Inflammatory macrophage treated with lipopolysaccharide for 1 hour (primary cell): Measurements from ENCODE around the gene UTY.

ENCODE experiments used
- DNase-seq, 2 donors: peaks; one replicate each; pipeline ENCODE4 v3.0.0-alpha.2; 2020 to 2022

Gene UTY

DNA sequence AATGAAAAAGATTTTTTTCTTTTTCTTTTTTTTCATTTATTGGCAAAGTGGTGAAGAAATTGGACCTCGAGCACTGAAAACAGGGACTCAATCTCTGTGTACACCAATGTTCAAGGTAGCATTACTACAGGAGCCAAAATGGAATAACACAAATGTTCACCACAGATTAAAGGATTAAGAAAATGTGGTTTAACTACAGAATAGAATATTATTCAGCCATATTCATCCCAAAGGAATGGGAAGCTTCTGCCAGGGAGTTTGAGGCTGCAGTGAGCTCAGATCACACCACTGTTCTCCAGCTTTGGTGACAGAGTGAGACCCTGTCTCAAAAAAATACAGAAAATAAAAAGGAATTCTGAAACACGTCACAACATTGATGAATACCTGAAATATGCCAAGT, 81.0 kb downstream of the UTY start:
- DNase-seq = no peak

DNA sequence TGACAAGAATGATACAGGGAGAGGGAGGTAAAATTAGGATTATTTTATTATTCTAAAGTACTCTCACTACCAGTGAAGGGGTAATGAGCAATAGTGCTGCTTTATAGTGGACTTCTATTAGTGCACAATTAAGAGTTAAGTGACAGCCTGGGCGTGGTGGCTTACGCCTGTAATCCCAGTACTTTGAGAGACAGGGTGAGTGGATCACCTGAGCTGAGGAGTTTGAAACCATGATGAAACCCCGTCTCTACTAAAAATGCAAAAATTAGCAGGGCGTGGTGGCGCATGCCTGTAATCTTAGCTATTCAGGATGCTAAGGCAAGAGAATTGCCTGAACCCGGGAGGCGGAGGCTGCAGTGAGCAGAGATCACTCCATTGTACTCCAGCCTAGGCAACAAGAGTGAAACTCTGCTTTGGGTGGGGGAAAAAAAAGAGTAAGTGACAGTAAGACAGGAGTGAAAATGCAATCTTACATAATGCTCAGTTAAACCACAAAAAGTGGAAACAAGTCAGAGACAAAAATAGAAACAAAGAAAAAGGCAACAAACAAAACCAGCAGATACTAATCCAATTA, 98.6 kb downstream of the UTY start:
- peak; percentile 6 to 8 for DNase-seq

DNA sequence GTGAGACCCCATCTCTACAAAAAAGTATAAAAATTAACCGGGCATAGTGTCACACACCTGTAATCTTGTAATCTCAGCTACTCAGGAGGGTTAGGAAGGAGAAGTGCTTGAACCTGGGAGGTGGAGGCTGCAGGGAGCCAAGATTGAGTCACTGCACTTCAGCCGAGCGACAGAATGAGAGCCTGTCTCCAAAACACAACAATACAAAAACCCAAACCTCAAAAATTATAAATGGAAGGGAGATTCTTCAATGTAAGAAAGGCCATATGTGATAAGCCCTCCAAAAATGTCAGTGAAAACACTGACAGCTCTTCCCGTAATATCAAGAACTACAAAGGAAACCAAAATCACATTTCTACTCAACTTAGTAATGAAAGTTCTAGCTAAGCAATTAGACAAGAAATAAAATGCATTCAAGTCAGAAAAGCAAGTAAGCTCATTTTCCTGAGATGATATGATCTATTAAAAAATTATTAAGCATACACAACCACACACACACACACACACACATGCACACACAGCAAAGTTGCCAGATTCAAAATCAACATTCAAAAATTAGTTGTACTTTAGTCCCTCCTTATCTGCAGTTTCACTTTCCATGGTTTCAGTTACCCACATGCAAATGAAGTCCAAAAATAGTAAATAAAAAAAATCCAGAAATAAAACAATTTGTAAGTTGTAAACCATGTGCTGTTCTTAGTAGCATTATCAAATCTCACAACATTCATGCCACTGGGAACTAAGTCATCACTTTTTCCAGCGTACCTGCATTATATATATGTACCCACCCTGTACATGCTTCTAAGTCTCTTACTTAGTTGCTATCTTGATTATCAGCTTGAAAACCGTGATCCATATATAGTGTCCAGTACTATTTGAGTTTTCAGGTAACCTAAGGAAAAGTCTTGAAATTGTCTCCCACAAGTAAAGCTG, 108.7 kb downstream of the UTY start:
- DNase-seq = no peak

DNA sequence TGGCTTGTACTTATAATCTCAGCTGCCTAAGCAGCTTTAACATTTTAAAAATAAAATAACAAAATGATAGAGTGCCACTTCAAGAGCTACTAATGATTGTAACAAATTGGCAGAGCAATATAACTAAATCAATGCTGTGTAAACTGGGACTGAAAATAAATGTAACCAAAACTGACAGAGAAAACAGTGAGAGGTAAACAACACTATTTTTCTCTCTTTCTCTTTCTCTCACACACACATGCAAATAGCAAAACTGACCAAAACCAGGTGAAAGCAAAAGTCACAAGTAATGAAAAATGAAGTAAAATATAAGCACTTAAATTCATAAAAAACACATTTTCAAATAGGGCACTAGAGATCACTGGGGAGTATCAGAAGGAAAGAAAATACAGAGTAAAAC, 109.6 kb downstream of the UTY start:
- no peak for DNase-seq

DNA sequence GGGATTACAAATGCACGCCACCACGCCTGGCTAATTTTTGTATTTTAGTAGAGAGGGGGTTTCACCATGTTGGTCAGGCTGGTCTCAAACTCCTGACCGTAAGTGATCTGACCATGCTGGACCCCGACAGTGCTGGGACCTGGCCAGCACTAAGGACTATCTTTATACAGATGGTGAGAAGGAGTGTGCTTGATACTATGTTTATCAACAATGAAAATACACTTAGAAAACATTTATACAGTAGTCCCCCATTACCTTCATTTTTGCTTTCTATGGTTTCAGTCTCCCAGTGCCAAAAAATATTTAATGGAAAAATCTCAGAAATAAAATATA, 111.4 kb downstream of the UTY start:
- DNase-seq = no peak

DNA sequence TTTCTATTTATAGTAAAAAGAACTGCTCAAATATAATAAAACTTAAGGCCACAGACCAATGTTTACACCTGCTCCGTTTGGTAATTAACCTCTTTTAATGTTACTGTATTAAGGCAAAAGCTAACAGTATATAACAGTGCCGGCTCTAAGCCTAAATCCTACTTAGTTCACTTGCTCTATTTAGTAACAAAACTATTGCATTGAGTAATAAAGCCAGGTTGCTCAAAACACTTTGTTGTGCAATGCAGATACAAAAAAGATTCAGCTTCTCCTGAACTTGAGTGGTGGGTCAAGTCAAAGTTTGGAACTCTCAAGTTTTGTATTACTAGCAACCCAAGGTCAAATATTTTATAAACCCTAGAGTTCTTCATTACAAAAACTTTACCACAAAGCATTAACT, 116.2 kb downstream of the UTY start:
- DNase-seq = peak; percentile 49 to 70

DNA sequence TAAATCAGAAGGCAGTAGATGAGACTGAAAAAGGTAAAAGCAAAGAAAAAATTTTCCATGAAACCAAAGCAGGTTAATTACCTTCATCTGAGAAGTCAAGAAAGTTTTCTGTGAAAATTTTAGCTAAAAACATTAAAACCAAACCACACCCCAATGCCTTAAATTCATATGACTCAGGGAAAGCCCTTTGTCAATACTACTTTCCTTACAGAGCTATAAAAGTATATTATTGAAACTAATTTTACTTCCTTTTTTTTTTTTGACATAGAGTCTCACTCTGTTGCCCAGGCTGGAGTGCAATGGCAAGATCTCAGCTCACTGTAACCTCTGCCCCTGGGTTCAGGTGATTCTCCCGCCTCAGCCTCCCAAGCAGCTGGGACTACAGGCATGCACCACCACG, 117.2 kb downstream of the UTY start:
- peak; percentile 36 to 50 for DNase-seq

DNA sequence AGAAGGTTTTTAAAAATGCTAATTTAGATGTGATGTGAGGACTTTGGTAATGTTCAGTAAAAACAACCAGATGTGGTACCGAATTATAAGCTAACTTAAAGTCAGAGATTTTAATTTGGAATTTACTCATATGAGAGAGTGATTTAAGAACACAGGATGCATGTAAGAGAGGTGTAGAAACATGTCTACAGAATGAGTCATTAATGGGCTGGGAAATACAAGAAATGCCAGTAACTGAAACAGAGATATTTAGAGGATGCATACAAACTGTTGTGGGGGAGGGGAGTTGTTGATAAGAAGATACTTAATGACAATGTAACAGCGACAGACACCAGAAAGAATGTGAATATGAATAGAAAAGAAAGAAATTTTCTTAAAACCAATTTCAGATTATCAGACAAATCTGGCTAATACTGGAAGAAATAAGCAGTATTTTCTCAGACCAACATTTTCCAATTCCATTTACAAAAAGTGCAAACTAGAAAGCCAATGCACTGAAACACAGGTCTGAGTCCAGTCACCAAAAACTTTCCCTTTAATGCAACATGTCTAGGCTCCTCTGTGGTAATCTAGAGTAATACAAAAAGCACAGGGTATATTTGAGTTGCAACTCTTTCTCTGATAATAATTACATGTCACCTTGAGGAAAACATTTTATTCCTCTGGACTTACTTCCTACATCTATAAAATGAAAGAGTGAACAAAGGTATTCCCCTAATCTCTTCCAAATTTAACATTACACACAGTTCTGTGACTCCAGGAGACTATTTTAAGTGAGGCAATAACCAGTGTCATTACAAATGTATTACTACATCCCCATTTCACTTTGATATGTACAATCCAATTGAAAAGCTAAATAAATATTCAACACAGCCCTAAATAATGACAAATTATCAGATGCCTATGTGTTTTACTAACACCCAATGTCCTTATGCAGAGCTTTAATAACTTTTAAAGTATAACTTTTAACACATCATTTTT, 117.9 kb downstream of the UTY start:
- peak; percentile 42 to 49 for DNase-seq

DNA sequence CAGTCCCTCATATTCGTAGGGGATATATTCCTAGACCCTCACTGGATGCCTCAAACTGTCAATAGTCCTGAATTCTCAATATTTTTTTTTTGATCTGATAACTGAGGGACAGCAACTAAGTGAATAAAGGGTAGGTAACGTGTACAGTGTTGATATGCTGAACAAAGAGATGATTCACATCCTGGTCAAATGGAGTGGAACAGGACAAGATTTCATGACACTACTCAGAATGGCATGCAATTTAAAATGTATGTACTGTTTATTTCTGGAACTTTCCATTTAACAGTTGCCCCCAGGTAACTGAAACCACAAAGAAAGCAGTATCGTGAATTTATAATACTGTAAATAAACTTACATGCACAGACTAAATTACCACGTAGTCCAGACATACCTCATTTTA, 128.4 kb downstream of the UTY start:
- DNase-seq = no peak

DNA sequence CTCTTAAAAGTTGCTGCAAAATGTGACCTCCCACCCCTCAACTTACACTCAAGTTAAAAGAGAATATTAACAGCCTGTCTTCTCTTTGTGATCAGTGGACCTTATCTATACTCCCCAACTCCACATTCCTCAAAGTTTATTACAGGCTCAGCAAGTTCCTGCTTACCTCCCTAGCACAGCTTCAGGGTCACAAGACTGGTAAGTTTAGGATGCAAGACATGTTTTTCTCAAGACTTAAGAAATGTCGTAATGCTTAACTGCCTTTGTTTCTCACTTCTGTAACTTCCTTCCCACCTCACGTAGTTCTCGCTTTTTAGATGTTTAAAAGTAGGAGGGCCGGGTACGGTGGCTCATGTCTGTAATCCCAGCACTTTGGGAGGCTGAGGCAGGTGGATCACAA, 132.7 kb downstream of the UTY start:
- DNase-seq = peak in 1 of 2 donors; percentile 39

DNA sequence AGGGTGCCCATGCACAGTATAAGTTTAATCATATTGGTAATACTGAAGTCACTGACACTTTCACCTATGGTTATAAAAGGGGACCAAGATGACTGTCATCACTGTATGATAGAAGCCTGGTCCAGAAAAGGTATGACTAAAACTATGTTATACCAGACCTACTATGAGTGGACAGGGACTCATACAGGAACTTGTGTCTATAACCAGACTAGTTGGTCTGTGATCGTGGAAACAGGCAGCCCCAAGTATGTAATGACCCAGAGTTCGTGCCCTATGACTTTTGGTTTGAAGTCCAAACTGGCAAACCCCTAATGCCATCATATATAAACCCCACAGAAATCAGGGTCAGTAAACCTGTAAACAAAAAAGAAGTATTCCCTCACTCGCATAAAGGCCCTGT, 134.3 kb downstream of the UTY start:
- DNase-seq = no peak

DNA sequence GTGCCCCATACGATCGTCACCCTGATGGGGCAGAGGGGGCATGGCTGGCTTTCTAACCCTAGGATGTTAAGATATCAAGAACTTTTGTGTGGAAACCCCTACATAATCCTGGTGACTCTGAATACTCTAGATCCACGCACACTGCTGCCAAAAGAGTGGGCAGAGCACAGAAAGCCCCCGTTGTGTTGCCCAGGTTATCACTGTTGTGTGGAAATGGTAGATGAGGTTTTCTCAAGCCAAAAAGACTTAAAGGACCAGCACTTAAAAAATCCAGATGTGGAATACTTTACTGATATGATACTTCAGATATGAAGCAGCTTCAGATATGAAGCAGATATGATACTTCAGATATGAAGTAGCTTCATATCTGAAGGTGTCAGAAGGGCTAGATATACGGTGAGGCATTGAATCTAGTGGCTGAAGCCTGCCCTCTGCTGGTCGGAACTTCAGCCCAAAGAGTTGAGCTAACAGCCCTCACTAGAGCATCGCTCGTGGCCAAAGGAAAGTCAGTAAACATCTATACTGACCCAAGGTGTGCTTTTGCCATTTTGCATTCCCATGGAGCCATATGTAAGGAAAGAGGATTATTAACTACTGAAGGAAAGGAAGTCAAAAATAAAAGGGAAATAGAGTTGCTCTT, 136.4 kb downstream of the UTY start:
- peak in 1 of 2 donors; percentile 22 for DNase-seq

DNA sequence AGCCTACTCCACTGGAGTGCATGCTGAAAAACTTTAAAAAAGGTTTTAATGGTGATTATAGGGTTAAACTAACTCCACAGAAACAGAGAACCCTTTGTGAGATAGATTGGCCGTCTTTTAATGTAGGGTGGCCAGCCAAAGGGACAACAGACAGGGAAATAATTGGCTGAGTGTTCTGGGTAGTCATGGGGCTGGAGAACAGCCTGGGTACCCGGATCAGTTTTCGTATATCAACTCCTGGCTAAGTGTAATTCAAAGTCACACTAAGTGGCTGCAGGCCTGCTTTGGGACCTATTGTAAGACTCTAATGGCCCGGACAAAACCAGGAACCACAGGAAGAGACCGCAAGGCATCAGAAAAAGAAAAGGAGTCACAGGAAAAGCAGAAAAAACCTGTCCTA, 139.9 kb downstream of the UTY start:
- no peak for DNase-seq

DNA sequence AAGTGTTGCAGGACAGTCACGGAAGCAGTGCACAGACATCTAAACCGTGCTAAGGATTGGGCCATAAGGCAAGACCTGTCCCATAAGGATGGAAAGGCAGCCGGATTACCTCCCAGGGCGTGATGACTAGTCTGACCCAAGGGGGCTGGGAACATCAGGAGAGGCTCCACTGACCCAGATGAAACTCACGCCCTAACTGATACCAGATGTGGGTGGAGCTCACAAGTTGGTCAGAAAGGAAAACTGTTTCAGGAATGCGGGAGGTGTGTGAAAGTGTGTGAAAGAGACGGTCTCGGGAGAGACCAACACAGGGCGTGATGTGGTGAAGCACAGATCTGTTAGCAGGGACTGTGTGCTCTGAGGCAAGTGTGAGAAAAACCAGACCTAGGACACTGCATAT, 140.5 kb downstream of the UTY start:
- no peak for DNase-seq

DNA sequence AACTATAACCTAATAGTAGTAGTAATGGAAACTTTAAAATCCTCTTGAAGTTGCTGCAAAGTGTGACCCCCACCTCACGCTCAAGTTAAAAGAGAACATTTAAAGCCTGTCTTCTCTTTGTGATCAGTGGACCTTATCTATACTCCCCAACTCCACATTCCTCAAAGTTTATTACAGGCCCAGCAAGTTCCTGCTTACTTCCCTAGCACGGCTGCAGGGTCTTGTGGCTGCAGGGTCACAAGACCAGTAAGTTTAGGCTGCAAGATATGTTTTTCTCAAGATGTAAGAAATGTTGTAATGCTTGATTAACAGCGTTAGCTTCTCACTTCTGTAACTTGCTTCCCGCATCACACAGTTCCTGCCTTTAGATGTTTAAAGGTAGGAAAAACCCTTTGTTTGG, 141.1 kb downstream of the UTY start:
- DNase-seq = peak; percentile 18 to 63

DNA sequence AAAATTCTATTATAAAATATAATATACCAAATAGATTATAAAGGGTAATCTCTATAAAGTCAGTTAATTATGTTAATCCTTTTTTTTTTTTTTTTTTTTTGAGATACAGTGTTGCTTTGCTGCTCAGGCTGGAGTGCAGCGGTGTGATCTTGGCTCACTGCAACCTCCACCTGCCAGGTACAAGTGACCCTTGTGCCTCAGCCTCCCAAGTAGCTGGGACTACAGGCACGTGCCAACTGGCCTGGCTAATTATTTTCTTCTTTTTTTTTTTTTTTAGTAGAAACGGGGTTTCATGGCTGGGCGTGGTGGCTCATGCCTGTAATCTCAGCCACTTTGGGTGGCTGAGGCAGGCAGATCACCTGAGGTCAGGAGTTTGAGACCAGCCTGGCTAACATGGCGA, 141.9 kb downstream of the UTY start:
- no peak for DNase-seq

DNA sequence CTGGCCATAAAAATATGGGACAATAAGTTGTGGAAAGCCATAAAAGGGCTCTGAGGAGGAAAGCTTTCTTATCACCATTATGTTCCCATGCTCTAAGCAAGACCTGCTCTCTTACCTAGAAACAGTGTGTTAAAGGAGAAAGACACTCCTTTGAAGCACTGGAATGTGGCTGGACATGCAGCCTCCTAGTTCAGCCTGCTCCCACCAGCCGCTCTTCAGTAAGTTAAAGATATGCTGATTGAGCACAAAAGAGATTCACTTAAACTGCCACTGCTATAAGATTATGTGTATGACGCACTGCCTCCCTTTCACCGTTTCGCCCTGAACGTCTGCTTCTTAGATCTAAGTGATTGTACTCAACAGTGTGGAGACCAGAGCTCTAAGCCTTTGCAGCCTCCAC, 146.0 kb downstream of the UTY start:
- no peak for DNase-seq

DNA sequence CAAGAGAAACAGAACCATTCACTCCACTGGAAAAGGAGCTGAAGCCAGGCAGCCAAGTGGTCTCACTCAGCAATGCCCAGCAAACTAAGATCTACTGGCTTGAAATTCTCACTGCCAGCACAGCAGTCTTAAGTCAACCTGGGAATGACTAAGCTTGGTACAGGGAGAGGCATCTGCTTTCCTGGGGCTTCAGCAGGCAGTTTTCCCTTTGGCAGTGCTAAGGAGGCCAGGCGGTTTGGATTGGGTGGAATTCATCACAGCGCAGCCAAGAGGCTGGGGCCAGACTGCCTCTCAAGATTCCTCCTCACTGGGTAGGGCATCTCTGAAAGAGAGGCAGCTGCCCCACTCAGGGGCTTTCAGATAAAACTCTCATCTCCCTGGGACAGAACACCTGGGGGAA, 149.2 kb downstream of the UTY start:
- DNase-seq = no peak

DNA sequence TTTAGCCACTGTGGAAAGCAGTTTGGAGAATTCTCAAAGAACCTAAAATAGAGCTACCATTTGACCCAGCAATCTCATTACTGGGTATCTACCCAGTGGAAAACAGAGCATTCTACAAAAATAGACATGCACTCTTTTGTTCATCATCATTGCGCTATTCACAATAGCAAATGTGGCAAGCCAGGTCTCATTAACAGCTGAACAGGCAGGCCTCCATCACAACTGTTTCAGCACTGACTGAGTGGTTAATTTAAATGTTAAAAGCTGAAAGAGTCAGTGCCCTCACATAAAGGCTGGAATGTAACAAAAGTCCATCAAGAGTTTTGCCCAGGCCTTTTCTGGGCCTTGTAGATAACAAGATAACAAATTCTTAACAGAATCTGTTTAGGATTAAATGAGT, 166.9 kb downstream of the UTY start:
- DNase-seq = no peak

DNA sequence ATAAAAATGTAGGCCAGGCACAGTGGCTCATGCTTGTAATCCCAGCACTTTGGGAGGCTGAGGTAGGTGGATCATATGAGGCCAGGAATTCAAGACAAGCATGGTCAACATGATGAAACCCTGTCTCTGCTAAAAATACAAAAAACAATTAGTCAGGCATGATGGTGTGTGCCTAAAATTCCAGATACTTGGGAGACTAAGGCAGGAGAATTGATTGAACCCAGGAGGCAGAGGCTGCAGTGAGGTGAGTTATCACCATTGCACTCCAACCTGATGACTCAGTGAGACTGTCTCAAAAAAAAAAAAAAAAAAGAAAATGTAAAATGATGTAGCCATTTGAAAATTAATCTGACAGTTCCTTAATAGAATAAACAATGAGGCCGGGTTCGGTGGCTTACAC, 171.9 kb downstream of the UTY start:
- no peak for DNase-seq

DNA sequence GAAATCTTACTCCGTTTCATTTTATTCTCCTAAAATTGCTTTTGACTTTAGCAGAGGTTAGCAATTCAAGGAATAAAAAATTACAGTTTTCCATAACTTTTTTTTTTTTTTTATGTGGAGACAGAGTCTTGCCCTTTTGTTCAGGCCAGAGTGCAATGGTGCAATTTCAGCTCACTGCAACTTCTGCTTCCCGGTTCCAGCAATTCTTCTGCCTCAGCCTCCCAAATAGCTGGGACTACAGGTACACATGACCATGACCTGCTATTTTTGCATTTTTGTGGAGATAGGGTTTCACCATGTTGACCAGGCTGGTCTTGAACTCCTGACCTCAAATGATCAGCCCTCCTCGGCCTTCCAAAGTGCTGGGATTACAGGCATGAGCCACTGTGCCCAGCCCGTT, 179.0 kb downstream of the UTY start:
- DNase-seq = peak in 1 of 2 donors; percentile 5

DNA sequence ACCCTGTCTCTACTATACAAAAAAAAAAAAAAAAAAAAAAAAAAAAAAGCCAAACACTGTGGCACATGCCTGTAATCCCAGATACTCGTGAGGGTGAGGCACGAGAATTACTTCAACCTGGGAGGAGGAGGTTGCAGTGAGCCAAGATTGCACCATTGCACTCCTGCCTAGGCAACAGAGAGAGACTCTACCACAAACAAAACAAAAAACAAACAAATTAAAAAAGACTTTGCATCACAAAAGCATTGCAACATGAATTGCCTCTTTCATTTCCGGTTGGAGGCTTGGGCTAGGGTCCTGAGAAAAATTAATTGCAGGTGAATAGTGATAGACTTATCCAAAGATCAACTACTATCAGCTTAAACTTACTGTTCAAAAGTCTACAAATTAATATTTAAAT, 180.4 kb downstream of the UTY start:
- DNase-seq = no peak
